IPS DF 19.7 (cell line): ENCODE data around the gene PLAAT1.

Experiments used
- DNase-seq: peaks from one replicate; pipeline ENCODE4 v3.0.0-alpha.2; 2013; ENCODE audit warnings: low read depth, low spot score

PLAAT1 gene

GRCh38 chr3:193253986-193254660, 13.1 kb downstream of the PLAAT1 start:
- no peak for DNase-seq

DNA sequence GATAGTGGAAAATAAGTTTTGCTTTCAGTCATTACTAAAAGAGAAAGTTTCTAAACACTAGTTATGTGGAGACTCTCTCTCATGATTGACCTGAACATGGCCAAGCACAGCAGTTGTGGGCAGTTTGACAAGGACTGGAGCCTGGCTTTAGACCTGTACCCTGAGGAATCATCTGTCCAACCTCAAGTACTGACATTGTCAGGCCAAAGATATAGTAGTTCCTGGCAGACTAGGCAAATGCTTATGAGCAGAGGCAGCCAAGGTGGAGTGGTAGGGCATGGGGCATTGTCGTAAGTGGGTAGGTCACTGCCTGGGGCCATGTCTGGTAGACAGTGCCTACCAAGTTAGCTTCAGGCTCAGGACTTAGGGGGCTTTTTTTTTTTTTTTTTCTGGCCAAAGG, 20.9 kb downstream of the PLAAT1 start:
- DNase-seq = no peak

GRCh38 chr3:193262707-193263106, 21.7 kb downstream of the PLAAT1 start:
- DNase-seq = no peak

- DNase-seq = no peak
Observed at GRCh38 chr3:193269343-193270028, 28.5 kb downstream of the PLAAT1 start.

DNA sequence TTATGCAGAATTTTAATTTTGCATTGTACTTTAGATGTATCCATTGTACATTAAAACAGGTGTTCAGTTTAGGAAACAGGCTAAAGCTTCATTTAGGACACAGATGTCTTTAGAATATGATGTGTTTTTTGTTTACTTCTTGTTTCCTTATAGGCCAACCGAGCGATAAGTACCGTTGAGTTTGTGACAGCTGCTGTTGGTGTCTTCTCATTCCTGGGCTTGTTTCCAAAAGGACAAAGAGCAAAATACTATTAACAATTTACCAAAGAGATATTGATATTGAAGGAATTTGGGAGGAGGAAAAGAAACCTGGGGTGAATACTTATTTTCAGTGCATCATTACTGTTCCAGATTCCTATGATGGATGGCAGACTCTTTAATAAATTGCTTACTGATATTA, 29.4 kb downstream of the PLAAT1 start:
- DNase-seq = no peak

- no peak for DNase-seq
Observed at GRCh38 chr3:193271101-193271840, 30.2 kb downstream of the PLAAT1 start.

DNA sequence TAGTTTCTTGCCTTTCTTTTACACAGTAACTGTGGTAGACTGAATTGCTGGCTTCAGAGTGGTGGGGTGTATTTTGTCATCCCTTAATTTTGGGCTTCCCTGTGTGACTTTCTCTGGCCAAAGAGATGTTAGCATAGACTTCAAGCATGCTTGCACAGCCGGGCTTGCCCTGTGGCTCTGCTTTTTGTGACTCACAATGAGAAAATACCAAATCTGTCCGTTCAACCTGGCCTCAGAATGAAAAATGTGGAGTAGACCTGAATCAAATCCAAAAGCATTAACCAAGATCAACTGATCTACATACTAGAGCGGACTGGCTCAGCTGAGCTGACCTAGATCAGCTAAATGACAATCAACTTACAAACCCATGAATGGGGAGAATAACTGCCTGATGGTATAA, 51.4 kb downstream of the PLAAT1 start:
- no peak for DNase-seq

DNA sequence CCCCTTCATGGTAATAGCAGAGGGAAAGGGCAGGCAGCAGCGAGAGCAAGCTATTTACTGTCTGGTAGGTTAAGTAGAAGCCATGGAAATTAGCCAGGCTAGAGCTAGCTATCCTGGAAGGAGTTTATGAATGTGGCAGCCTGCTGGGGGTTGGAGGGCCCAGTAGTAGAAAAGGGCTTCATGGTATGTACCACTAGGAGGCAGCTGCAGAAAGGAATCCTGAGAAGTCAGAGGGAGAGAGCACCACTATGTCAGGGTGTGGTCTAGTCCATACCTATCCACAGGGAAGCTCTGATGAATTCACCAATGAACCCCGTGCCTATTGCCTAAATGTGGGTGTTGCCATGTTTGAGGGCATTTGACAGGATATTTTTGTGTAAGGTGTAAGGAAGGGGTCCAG, 55.0 kb downstream of the PLAAT1 start:
- DNase-seq = no peak

DNA sequence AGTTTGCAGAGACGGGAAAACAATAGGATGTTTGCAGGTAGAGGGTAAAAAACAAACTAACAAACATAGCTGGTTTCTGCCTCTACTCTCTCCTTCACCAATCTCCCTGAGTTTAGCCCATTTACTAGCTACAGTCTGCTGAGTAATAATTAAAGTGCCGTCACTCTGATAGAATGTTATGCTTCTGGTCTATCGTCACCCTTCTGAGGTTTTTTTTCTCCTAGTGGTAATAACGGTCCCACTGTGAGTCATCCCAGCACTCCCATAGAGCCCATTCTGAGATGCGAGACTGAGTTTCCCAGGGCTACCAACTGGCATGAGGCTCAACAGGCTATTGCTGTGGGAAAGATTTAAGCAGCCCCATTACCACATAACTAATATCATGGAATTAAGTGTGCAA, 56.4 kb downstream of the PLAAT1 start:
- DNase-seq = no peak

DNA sequence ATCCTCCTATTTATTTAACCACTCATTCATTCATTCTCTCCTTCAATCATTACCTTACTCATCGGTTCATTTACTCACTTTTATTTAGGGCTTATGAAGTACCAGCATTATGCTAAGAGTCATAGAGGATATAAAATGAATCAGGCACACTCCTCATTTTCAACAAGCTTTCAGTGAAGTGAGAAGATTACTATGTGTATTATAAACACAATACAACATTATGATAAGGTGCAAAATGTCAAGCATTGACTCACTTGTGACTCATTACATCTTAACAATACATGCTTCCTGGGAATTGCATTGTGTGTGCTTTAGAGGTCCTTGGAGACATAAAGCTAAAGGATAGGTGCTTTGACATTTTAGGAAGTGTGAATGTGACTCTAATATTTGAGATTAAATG, 60.4 kb downstream of the PLAAT1 start:
- no peak for DNase-seq

DNA sequence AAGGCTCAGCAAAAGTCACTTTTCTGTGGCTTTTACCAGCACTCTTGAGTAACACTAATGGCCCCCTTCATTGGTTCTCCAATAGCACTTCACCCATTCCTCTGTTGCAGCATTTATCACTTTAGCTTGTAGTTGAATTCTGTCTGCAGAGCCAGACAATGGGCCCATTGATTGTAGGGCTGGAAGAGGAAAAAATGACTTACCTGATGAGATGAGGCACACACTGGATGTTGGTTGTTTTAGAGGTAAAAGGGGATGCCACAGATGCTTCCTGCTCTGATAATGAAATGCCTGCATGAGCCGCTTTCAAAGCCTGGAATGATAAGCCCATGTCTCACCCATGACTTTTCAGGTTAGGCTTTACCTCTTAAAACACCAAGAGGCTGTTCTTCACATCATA, 64.3 kb downstream of the PLAAT1 start:
- no peak for DNase-seq

GRCh38 chr3:193310914-193311723, 70.1 kb downstream of the PLAAT1 start:
- DNase-seq = no peak

GRCh38 chr3:193313061-193313958, 72.3 kb downstream of the PLAAT1 start:
- DNase-seq = no peak

- DNase-seq = no peak
Observed at GRCh38 chr3:193314161-193314560, 73.1 kb downstream of the PLAAT1 start.

- no peak for DNase-seq
Observed at GRCh38 chr3:193317682-193318300, 76.8 kb downstream of the PLAAT1 start.
